Thyroid gland (tissue), 4 donors: ENCODE results near the gene RAET1E.

Source experiments
- POLR2A ChIP-seq, 2 donors: fragments of 450-650 bp; IDR thresholded peaks; one replicate each; pipeline ENCODE4 v1.6.1; 2017; ENCODE audit warnings: antibody characterized with exemption in 2 of 2, mild to moderate bottlenecking in 2 of 2, moderate library complexity in 1 of 2
- TF ChIP-seq, protein P1 (sequence below), 6 experiments: fragments of 200-600 bp in 3 of 6; fragments of 450-650 bp in 3 of 6; sonication (generic) in 3 of 6; IDR thresholded peaks; one replicate each; pipeline ENCODE4 v1.5.1; 2016 to 2019; ENCODE audit warnings: antibody characterized with exemption in 6 of 6, mild to moderate bottlenecking in 2 of 6, inconsistent platforms in 1 of 6, moderate library complexity in 1 of 6

DNA sequence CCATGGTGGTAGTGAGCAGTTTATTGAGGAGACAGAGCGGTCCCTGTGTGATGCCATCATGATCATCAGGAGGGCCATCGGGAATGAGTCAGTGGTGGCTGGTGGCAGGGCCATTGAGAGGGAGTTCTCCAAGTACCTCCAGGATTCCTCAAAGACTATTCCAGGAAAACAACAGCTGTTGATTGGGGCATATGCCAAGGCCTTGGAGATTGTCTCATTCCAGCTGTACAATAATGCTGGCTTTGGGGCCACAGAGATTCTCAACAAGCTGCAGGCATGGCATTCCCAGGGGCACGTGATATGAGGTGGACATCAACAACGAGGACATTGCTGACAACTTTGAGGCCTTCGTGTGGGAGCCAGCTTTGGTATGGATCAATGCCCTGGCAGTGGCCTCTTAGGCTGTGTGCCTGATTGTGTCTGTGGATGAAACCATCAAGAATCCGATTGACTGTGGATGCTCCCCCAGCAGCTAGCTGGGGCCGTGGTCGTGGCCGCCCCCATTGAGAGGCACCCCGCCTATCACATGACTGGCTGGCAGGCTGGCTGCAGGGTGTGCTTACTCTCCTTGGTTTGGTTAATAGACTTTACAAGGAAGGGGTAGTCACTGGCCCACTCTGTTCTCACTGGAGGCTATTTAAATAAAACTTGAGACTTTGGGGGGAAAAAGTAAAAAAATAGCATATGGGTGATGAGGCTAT is 16.7 kb downstream of the RAET1E start:
- no peak for TF ChIP-seq POLR2A (IDR thresholded peaks at IDR 0.05)
- TF ChIP-seq, protein P1, sequence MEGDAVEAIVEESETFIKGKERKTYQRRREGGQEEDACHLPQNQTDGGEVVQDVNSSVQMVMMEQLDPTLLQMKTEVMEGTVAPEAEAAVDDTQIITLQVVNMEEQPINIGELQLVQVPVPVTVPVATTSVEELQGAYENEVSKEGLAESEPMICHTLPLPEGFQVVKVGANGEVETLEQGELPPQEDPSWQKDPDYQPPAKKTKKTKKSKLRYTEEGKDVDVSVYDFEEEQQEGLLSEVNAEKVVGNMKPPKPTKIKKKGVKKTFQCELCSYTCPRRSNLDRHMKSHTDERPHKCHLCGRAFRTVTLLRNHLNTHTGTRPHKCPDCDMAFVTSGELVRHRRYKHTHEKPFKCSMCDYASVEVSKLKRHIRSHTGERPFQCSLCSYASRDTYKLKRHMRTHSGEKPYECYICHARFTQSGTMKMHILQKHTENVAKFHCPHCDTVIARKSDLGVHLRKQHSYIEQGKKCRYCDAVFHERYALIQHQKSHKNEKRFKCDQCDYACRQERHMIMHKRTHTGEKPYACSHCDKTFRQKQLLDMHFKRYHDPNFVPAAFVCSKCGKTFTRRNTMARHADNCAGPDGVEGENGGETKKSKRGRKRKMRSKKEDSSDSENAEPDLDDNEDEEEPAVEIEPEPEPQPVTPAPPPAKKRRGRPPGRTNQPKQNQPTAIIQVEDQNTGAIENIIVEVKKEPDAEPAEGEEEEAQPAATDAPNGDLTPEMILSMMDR (IDR thresholded peaks at IDR 0.05) = no peak
